ENCODE data around the gene C1QTNF5.

The C1QTNF5 gene

GRCh38 chr11:119339589-119340334, 921 bp downstream of the C1QTNF5 start:
- POLR2A ChIA-PET: interaction anchor here (2.2 kb wide), 1 partner anchor 18 kb away, joined by 11 read pairs; no protein-coding TSS in a partner anchor
- CTCF ChIA-PET: interaction anchor here (0.6 to 4.0 kb wide), 21 partner anchors 8 to 1060 kb away, joined by 3 to 57 read pairs (median 4); partner anchors contain the start of genes MCAM and USP2
- peak; percentile 54 for DNase-seq (ENCODE audit: extremely low spot score)
- TF ChIP-seq HDGF (IDR thresholded peaks at IDR 0.05; ENCODE audit: borderline replicate concordance) (no peak), SUZ12 (IDR thresholded peaks at IDR 0.05) (no peak), FOXA1 (IDR thresholded peaks at IDR 0.05) (no peak), BHLHE40 (IDR thresholded peaks at IDR 0.05; ENCODE audit: borderline replicate concordance) (no peak), FOXM1 (IDR thresholded peaks at IDR 0.05; ENCODE audit: borderline replicate concordance) (no peak), LEF1 (IDR thresholded peaks at IDR 0.05; ENCODE audit: borderline replicate concordance) (no peak), ZNF384 (IDR thresholded peaks at IDR 0.05) (no peak), NFRKB (IDR thresholded peaks at IDR 0.05) (no peak)

- ChIA-PET CTCF (interaction anchor here (0.7 to 4.0 kb wide), 23 partner anchors 9 to 273 kb away, joined by 3 to 57 read pairs (median 5); partner anchors contain the start of genes MCAM and USP2), POLR2A (interaction anchor here (1.0 to 2.3 kb wide), 7 partner anchors 10 to 42 kb away, joined by 4 to 17 read pairs (median 7); partner anchors contain the start of genes MCAM and USP2)
- no peak for DNase-seq (ENCODE audit: extremely low spot score)
- TF ChIP-seq TARDBP (IDR thresholded peaks at IDR 0.05): no peak
- TF ChIP-seq FOXK2 (IDR thresholded peaks at IDR 0.05): no peak
- TF ChIP-seq SUZ12 (IDR thresholded peaks at IDR 0.05): no peak
- TF ChIP-seq ELF4 (IDR thresholded peaks at IDR 0.05): no peak
- TF ChIP-seq L3MBTL2 (conservative IDR thresholded peaks at IDR 0.05): no peak
- no peak for TF ChIP-seq LEF1 (IDR thresholded peaks at IDR 0.05; ENCODE audit: borderline replicate concordance)
- TF ChIP-seq CTBP1 (IDR thresholded peaks at IDR 0.05; ENCODE audit: borderline replicate concordance): no peak
- TF ChIP-seq BHLHE40 (IDR thresholded peaks at IDR 0.05; ENCODE audit: borderline replicate concordance): no peak
- TF ChIP-seq ARNT (IDR thresholded peaks at IDR 0.05): no peak
These were observed 1.6 kb downstream of the C1QTNF5 start for GRCh38 chr11:119338965-119339588.

- POLR2A ChIA-PET: interaction anchor here (1.0 to 2.3 kb wide), 11 partner anchors 9 to 237 kb away, joined by 3 to 17 read pairs (median 4); partner anchors contain the start of genes DPAGT1, HINFP, MCAM and USP2
- CTCF ChIA-PET: interaction anchor here (0.7 to 4.0 kb wide), 26 partner anchors 9 to 273 kb away, joined by 3 to 57 read pairs (median 4); partner anchors contain the start of gene USP2
- DNase-seq (ENCODE audit: extremely low spot score): peak; percentile 85
- TF ChIP-seq ELF4 (IDR thresholded peaks at IDR 0.05): no peak
- TF ChIP-seq FOXM1 (IDR thresholded peaks at IDR 0.05; ENCODE audit: borderline replicate concordance): no peak
- TF ChIP-seq PKNOX1 (IDR thresholded peaks at IDR 0.05): no peak
- TF ChIP-seq ARNT (IDR thresholded peaks at IDR 0.05): no peak
- no peak for TF ChIP-seq FOXK2 (IDR thresholded peaks at IDR 0.05)
- no peak for TF ChIP-seq TARDBP (IDR thresholded peaks at IDR 0.05)
- TF ChIP-seq CTBP1 (IDR thresholded peaks at IDR 0.05; ENCODE audit: borderline replicate concordance): no peak
- no peak for TF ChIP-seq NFRKB (IDR thresholded peaks at IDR 0.05)
- no peak for TF ChIP-seq BHLHE40 (IDR thresholded peaks at IDR 0.05; ENCODE audit: borderline replicate concordance)
- TF ChIP-seq SUZ12 (IDR thresholded peaks at IDR 0.05): no peak
- TF ChIP-seq FOXA1 (IDR thresholded peaks at IDR 0.05): no peak
- TF ChIP-seq L3MBTL2 (conservative IDR thresholded peaks at IDR 0.05): no peak
- no peak for TF ChIP-seq ZNF384 (IDR thresholded peaks at IDR 0.05)
- TF ChIP-seq LEF1 (IDR thresholded peaks at IDR 0.05; ENCODE audit: borderline replicate concordance): no peak
- no peak for TF ChIP-seq SP1 (IDR thresholded peaks at IDR 0.05)
- no peak for TF ChIP-seq HDGF (IDR thresholded peaks at IDR 0.05; ENCODE audit: borderline replicate concordance)
These were observed 2.3 kb downstream of the C1QTNF5 start for GRCh38 chr11:119338318-119338890.

- ChIA-PET CTCF (interaction anchor here (0.7 to 4.0 kb wide), 24 partner anchors 10 to 247 kb away, joined by 3 to 57 read pairs (median 5); partner anchors contain the start of gene USP2), POLR2A (interaction anchor here (0.8 to 2.3 kb wide), 14 partner anchors 9 to 253 kb away, joined by 3 to 17 read pairs (median 4); partner anchors contain the start of genes DPAGT1, HINFP, HMBS and MCAM)
- DNase-seq (ENCODE audit: extremely low spot score): no peak
These were observed 2.9 kb downstream of the C1QTNF5 start for GRCh38 chr11:119337581-119338317.

GRCh38 chr11:119336744-119337469, 3.8 kb downstream of the C1QTNF5 start:
- CTCF ChIA-PET: interaction anchor here (0.7 to 4.0 kb wide), 9 partner anchors 9 to 246 kb away, joined by 3 to 57 read pairs (median 9); no protein-coding TSS in a partner anchor
- no peak for TF ChIP-seq FOXM1 (IDR thresholded peaks at IDR 0.05; ENCODE audit: borderline replicate concordance)
- TF ChIP-seq FOXK2 (IDR thresholded peaks at IDR 0.05): no peak
- TF ChIP-seq L3MBTL2 (conservative IDR thresholded peaks at IDR 0.05): no peak
- no peak for TF ChIP-seq NFRKB (IDR thresholded peaks at IDR 0.05)
- TF ChIP-seq ZNF384 (IDR thresholded peaks at IDR 0.05): no peak
- no peak for TF ChIP-seq CTBP1 (IDR thresholded peaks at IDR 0.05; ENCODE audit: borderline replicate concordance)
- no peak for TF ChIP-seq SP1 (IDR thresholded peaks at IDR 0.05)
- TF ChIP-seq ARNT (IDR thresholded peaks at IDR 0.05): no peak
- no peak for TF ChIP-seq TARDBP (IDR thresholded peaks at IDR 0.05)
- TF ChIP-seq LEF1 (IDR thresholded peaks at IDR 0.05; ENCODE audit: borderline replicate concordance): no peak
- TF ChIP-seq ELF4 (IDR thresholded peaks at IDR 0.05): no peak
- TF ChIP-seq PKNOX1 (IDR thresholded peaks at IDR 0.05): no peak
- no peak for TF ChIP-seq FOXA1 (IDR thresholded peaks at IDR 0.05)
- no peak for TF ChIP-seq BHLHE40 (IDR thresholded peaks at IDR 0.05; ENCODE audit: borderline replicate concordance)
- TF ChIP-seq SUZ12 (IDR thresholded peaks at IDR 0.05): no peak
- no peak for TF ChIP-seq HDGF (IDR thresholded peaks at IDR 0.05; ENCODE audit: borderline replicate concordance)
- POLR2A ChIA-PET: interaction anchor here (0.8 to 2.3 kb wide), 5 partner anchors 13 to 252 kb away, joined by 3 to 17 read pairs (median 4); partner anchors contain the start of genes HMBS and MCAM
- DNase-seq (ENCODE audit: extremely low spot score): no peak

More at GRCh38 chr11:119337581-119338317, 2.9 kb downstream of the C1QTNF5 start:
- TF ChIP-seq ARNT (IDR thresholded peaks at IDR 0.05): no peak
- no peak for TF ChIP-seq SP1 (IDR thresholded peaks at IDR 0.05)

All from HEK293T (cell line).